HepG2 (cell line): ENCODE results near the gene ATP11A. TPM values are rescaled to one million over a fixed set of nuclear protein-coding genes. Genes with fewer than 3 reads are reported as not detected.

ENCODE experiments used
- CBFB ChIP-seq: sonication (generic); formaldehyde crosslinking; IDR thresholded peaks from 2 replicates; pipeline ENCODE4 v1.4.0; 2020; ENCODE audit warnings: missing genetic modification reagents
- FOXA3 ChIP-seq: IDR thresholded peaks from 2 replicates; pipeline ENCODE4 v1.6.1; 2016; ENCODE audit warnings: missing genetic modification reagents, missing compliant biosample characterization
- KDM1A ChIP-seq: IDR thresholded peaks from 2 replicates; pipeline ENCODE4 v1.6.1; 2016; ENCODE audit warnings: missing compliant biosample characterization
- KDM5A ChIP-seq: fragments of 200-600 bp; sonication (generic); IDR thresholded peaks from 2 replicates; pipeline ENCODE4 v1.7.0; 2018; ENCODE audit warnings: antibody characterized with exemption, mild to moderate bottlenecking, low read length, borderline replicate concordance
- LCORL ChIP-seq, 2 experiments: fragments of 450-650 bp in 1 of 2; sonication (generic) in 1 of 2; formaldehyde crosslinking in 1 of 2; IDR thresholded peaks; 2 replicates each; pipeline versions ENCODE4 v1.5.0 to v1.6.1; 2017 to 2020; ENCODE audit warnings: antibody characterized with exemption in 1 of 2, missing genetic modification reagents in 1 of 2
- MAFK ChIP-seq, 2 experiments: IDR thresholded peaks in 1 of 2; conservative IDR thresholded peaks in 1 of 2; 2 replicates each; pipeline ENCODE4 v1.6.1; 2011; ENCODE audit warnings: improper control_type of control experiment in 2 of 2, low read length in 2 of 2
- RARG ChIP-seq: sonication (generic); formaldehyde crosslinking; IDR thresholded peaks from 2 replicates; pipeline ENCODE4 v1.4.0; 2020; ENCODE audit warnings: low read depth, mild to moderate bottlenecking, missing genetic modification reagents
- TSC22D2 ChIP-seq: sonication (generic); formaldehyde crosslinking; IDR thresholded peaks from 2 replicates; pipeline ENCODE4 v1.5.1; 2020; ENCODE audit warnings: missing genetic modification reagents, mild to moderate bottlenecking, borderline replicate concordance
- ZFP36 ChIP-seq: fragments of 150-350 bp; IDR thresholded peaks from 2 replicates; pipeline ENCODE4 v1.6.1; 2018; ENCODE audit warnings: borderline replicate concordance, low read length, low read depth; ENCODE audit not compliant: partially characterized antibody
- ZNF207 ChIP-seq: fragments of 450-650 bp; IDR thresholded peaks from 2 replicates; pipeline ENCODE4 v1.6.1; 2016; ENCODE audit warnings: antibody characterized with exemption, borderline replicate concordance
- ZNF354B ChIP-seq: sonication (generic); formaldehyde crosslinking; IDR thresholded peaks from 2 replicates; pipeline ENCODE4 v1.8.0; 2022; ENCODE audit warnings: mild to moderate bottlenecking, missing genetic modification reagents
- ZNF558 ChIP-seq: sonication (generic); formaldehyde crosslinking; IDR thresholded peaks from 2 replicates; pipeline ENCODE4 v1.9.0; 2022; ENCODE audit warnings: mild to moderate bottlenecking, missing genetic modification reagents, borderline replicate concordance
- ZNF605 ChIP-seq: sonication (generic); formaldehyde crosslinking; IDR thresholded peaks from 2 replicates; pipeline ENCODE4 v1.8.0; 2022; ENCODE audit warnings: mild to moderate bottlenecking, missing genetic modification reagents
- ZNF788 ChIP-seq: sonication (generic); formaldehyde crosslinking; IDR thresholded peaks from 2 replicates; pipeline ENCODE4 v1.5.0; 2020; ENCODE audit warnings: mild to moderate bottlenecking, missing genetic modification reagents, borderline replicate concordance
- ZSCAN29 ChIP-seq: sonication (generic); formaldehyde crosslinking; conservative IDR thresholded peaks from 2 replicates; pipeline ENCODE4 v1.4.0; 2020; ENCODE audit warnings: mild to moderate bottlenecking, missing genetic modification reagents
- polyA plus RNA-seq, 8 experiments: library from polyadenylated mRNA; depleted of rRNA in 3 of 8; stranded (reverse) in 7 of 8; unstranded in 1 of 8; fragments of >200 nt; fragmentation: Illumina TruSeq in 4 of 8; extraction: Trizol in 4 of 8; gene quantifications; 2 replicates each; pipeline versions ENCODE4 v1.2.1 to v1.2.3, GENCODE V29; 2011 to 2016; ENCODE audit warnings: low read depth in 4 of 8, missing spikeins in 1 of 8, mixed read lengths in 1 of 8; ENCODE audit not compliant: insufficient read depth in 1 of 8
- total RNA-seq, 5 experiments: library from RNA; depleted of rRNA; stranded (reverse); fragments of >200 nt; fragmentation: Illumina TruSeq; extraction: Trizol; gene quantifications; 2 replicates each; pipeline ENCODE4 v1.2.3, GENCODE V29; 2016; ENCODE audit warnings: low read depth in 1 of 5
- TF ChIP-seq, protein P1 (sequence below): sonication (generic); formaldehyde crosslinking; IDR thresholded peaks from 2 replicates; pipeline ENCODE4 v1.4.0; 2020; ENCODE audit warnings: mild to moderate bottlenecking, missing genetic modification reagents, borderline replicate concordance
- TF ChIP-seq, protein P2 (sequence below): sonication (generic); formaldehyde crosslinking; IDR thresholded peaks from 2 replicates; pipeline ENCODE4 v1.4.0; 2020; ENCODE audit warnings: missing genetic modification reagents
- TF ChIP-seq, protein P3 (sequence below): IDR thresholded peaks from 2 replicates; pipeline ENCODE4 v1.6.1; 2016
- TF ChIP-seq, protein P4 (sequence below): sonication (generic); formaldehyde crosslinking; IDR thresholded peaks from 2 replicates; pipeline ENCODE4 v1.4.0; 2020; ENCODE audit warnings: mild to moderate bottlenecking, missing genetic modification reagents
- TF ChIP-seq, protein P5 (sequence below): sonication (generic); formaldehyde crosslinking; IDR thresholded peaks from 2 replicates; pipeline ENCODE4 v1.8.0; 2022; ENCODE audit warnings: missing genetic modification reagents, mild to moderate bottlenecking, borderline replicate concordance

Gene ATP11A
- total and polyA plus RNA-seq, 2 of the 13 experiments (the other 11 are each of a cell fraction or from before 2014, with no cell fraction given): 18.4 to 20.1 TPM

DNA sequence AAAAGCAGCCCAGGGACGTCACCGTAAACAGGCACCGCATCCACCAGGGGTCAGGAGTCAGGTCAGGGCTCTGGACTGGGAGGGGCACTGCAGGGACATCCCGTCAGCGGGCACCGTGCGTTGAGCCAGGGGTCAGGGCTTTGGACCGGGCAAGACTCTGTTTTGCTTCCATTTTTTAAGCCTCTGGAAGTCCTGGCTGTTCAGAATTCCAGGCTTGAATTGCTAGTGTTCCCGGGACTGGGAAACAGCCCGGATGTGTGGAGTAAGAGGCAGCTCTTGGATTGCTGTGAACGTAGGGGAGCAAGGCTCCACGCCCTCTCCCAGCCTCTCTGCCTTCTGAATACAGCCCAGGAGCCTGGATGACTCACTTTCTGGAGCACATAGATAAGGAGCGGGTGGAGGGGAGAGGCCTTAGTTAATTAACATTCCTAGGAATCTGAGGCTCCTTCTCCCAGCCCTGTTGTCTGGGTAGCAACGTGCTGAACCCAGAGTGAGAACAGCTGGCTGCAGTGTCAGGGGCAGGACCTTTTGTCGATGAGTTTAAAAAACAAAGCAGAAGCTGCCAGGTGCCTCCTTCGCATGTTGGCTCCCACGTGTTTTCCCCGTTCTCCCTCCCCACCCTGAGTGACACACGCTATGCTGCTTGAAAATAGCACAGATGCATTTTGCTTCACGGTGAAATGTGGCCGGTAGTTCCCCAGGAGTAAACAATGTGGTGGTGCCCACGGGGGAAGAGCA lies 21.9 kb downstream of the ATP11A start (continued):
- TF ChIP-seq ZSCAN29 (CRISPR knock-in tag) (peak; percentile 48; the same call in 1 of the 2 replicates), ZNF605 (no peak), ZNF207 (no peak), KDM1A (CRISPR knock-in tag) (no peak), KDM5A (no peak), MAFK (conservative IDR thresholded peaks at IDR 0.05 in 1 of 2, IDR thresholded peaks at IDR 0.05 in 1 of 2; ENCODE audit: low read length in 2 of 2) (no peak), ZNF558 (no peak), CBFB (no peak), FOXA3 (CRISPR knock-in tag) (peak; percentile 34; the same call in 1 of the 2 replicates), ZNF354B (CRISPR knock-in tag) (no peak), TSC22D2 (CRISPR knock-in tag) (no peak), RARG (CRISPR knock-in tag) (no peak), ZFP36 (no peak), ZNF788 (CRISPR knock-in tag) (no peak; the same call in 1 of the 2 replicates), LCORL (IDR thresholded peaks at IDR 0.05) (no peak), LCORL (CRISPR knock-in tag; IDR thresholded peaks at IDR 0.05) (peak; percentile 76)
- TF ChIP-seq, protein P1, sequence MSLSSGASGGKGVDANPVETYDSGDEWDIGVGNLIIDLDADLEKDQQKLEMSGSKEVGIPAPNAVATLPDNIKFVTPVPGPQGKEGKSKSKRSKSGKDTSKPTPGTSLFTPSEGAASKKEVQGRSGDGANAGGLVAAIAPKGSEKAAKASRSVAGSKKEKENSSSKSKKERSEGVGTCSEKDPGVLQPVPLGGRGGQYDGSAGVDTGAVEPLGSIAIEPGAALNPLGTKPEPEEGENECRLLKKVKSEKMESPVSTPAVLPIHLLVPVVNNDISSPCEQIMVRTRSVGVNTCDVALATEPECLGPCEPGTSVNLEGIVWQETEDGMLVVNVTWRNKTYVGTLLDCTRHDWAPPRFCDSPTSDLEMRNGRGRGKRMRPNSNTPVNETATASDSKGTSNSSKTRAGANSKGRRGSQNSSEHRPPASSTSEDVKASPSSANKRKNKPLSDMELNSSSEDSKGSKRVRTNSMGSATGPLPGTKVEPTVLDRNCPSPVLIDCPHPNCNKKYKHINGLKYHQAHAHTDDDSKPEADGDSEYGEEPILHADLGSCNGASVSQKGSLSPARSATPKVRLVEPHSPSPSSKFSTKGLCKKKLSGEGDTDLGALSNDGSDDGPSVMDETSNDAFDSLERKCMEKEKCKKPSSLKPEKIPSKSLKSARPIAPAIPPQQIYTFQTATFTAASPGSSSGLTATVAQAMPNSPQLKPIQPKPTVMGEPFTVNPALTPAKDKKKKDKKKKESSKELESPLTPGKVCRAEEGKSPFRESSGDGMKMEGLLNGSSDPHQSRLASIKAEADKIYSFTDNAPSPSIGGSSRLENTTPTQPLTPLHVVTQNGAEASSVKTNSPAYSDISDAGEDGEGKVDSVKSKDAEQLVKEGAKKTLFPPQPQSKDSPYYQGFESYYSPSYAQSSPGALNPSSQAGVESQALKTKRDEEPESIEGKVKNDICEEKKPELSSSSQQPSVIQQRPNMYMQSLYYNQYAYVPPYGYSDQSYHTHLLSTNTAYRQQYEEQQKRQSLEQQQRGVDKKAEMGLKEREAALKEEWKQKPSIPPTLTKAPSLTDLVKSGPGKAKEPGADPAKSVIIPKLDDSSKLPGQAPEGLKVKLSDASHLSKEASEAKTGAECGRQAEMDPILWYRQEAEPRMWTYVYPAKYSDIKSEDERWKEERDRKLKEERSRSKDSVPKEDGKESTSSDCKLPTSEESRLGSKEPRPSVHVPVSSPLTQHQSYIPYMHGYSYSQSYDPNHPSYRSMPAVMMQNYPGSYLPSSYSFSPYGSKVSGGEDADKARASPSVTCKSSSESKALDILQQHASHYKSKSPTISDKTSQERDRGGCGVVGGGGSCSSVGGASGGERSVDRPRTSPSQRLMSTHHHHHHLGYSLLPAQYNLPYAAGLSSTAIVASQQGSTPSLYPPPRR (CRISPR knock-in tag): peak; percentile 58; the same call in 1 of the 2 replicates
- TF ChIP-seq, protein P2, sequence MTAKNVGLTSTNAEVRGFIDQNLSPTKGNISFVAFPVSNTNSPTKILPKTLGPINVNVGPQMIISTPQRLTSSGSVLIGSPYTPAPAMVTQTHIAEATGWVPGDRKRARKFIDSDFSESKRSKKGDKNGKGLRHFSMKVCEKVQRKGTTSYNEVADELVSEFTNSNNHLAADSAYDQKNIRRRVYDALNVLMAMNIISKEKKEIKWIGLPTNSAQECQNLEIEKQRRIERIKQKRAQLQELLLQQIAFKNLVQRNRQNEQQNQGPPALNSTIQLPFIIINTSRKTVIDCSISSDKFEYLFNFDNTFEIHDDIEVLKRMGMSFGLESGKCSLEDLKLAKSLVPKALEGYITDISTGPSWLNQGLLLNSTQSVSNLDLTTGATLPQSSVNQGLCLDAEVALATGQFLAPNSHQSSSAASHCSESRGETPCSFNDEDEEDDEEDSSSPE (CRISPR knock-in tag): no peak
- TF ChIP-seq, protein P3, sequence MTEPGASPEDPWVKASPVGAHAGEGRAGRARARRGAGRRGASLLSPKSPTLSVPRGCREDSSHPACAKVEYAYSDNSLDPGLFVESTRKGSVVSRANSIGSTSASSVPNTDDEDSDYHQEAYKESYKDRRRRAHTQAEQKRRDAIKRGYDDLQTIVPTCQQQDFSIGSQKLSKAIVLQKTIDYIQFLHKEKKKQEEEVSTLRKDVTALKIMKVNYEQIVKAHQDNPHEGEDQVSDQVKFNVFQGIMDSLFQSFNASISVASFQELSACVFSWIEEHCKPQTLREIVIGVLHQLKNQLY (CRISPR knock-in tag): no peak
- TF ChIP-seq, protein P4, sequence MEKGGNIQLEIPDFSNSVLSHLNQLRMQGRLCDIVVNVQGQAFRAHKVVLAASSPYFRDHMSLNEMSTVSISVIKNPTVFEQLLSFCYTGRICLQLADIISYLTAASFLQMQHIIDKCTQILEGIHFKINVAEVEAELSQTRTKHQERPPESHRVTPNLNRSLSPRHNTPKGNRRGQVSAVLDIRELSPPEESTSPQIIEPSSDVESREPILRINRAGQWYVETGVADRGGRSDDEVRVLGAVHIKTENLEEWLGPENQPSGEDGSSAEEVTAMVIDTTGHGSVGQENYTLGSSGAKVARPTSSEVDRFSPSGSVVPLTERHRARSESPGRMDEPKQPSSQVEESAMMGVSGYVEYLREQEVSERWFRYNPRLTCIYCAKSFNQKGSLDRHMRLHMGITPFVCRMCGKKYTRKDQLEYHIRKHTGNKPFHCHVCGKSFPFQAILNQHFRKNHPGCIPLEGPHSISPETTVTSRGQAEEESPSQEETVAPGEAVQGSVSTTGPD (CRISPR knock-in tag): no peak
- TF ChIP-seq, protein P5, sequence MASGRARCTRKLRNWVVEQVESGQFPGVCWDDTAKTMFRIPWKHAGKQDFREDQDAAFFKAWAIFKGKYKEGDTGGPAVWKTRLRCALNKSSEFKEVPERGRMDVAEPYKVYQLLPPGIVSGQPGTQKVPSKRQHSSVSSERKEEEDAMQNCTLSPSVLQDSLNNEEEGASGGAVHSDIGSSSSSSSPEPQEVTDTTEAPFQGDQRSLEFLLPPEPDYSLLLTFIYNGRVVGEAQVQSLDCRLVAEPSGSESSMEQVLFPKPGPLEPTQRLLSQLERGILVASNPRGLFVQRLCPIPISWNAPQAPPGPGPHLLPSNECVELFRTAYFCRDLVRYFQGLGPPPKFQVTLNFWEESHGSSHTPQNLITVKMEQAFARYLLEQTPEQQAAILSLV (CRISPR knock-in tag): 0 out of 2 replicates have a peak, but pooled peaks have one; percentile 43
